Right lobe of liver (tissue), 6 donors: ENCODE measurements around the gene CRYGA. TPM values are rescaled to one million over a fixed set of nuclear protein-coding genes. Genes with fewer than 3 reads are reported as not detected.
A peak's percentile ranks its signal among the peaks of the same experiment; 100 is the strongest.

Experiments used
- ATAC-seq, 4 donors: fragments of 200-7000 bp; cut with Tn5 transposase; one replicate each; pipeline ENCODE4 v1.9.1; 2020; ENCODE audit warnings: mild to moderate bottlenecking in 4 of 4, moderate library complexity in 4 of 4
- DNase-seq, 3 donors: peaks; one replicate each; pipeline ENCODE4 v3.0.0-alpha.2; 2020
- H3K27ac ChIP-seq, 3 donors: fragments of 200-600 bp; one replicate each; pipeline ENCODE4 v1.8.0; 2022
- H3K27me3 ChIP-seq, 2 donors: fragments of 200-600 bp; one replicate each; pipeline ENCODE4 v1.8.0; 2022
- H3K36me3 ChIP-seq, 4 donors: fragments of 200-600 bp; sonication (generic) in 1 of 4; one replicate each; pipeline versions ENCODE4 v1.5.1 to v1.8.0; 2017 to 2022; ENCODE audit warnings: control low read depth in 1 of 4
- H3K4me1 ChIP-seq, 4 donors: fragments of 200-600 bp; sonication (generic) in 1 of 4; one replicate each; pipeline versions ENCODE4 v1.5.1 to v1.8.0; 2017 to 2022; ENCODE audit warnings: control low read depth in 1 of 4
- H3K4me3 ChIP-seq, 3 donors: fragments of 200-600 bp; one replicate each; pipeline ENCODE4 v1.8.0; 2022
- H3K9me3 ChIP-seq, 4 donors: fragments of 200-600 bp; sonication (generic) in 1 of 4; one replicate each; pipeline versions ENCODE4 v1.5.1 to v1.8.0; 2017 to 2022; ENCODE audit warnings: control low read depth in 1 of 4
- CTCF ChIP-seq, 4 donors: fragments of 200-600 bp in 3 of 4; fragments of 450-650 bp in 1 of 4; IDR thresholded peaks; one replicate each; pipeline versions ENCODE4 v1.5.1 to v1.8.0; 2016 to 2022; ENCODE audit warnings: antibody characterized with exemption in 4 of 4, mild to moderate bottlenecking in 2 of 4
- POLR2A ChIP-seq: fragments of 450-650 bp; IDR thresholded peaks from one replicate; pipeline ENCODE4 v1.6.1; 2017; ENCODE audit warnings: antibody characterized with exemption, mild to moderate bottlenecking
- WGBS: methylation state at CpG from one replicate; pipeline ENCODE4 v1.1.6; 2018; ENCODE audit warnings: low coverage, low lambda C conversion rate; ENCODE audit not compliant: insufficient coverage; ENCODE audit errors: missing lambda C conversion rate; 5-methylcytosine and 5-hydroxymethylcytosine counted together
- intact Hi-C, 2 donors: fragments of 100-400 bp; cut with DNase I; formaldehyde crosslinking; loops; one replicate each; pipeline versions ENCODE4 v1.11.2 to v1.14.1; 2022
- total RNA-seq, 6 experiments: library from RNA; depleted of rRNA in 2 of 6; stranded (reverse); fragments of >200 nt in 2 of 6; fragmentation: NEBNext Ultra II Directional in 3 of 6; extraction: Animal tissue kit (Norgen Biotek cat#: 25700) in 3 of 6; gene quantifications; one replicate each; pipeline versions ENCODE4 v1.1.0 to v1.2.4, GENCODE V29; 2016 to 2023
- donor health status: DM: no; HTN: yes; CAD: no.
- donor health status: DM: no; HTN: no; CAD: no.
- donor health status: DM: no; HTN: no; CAD: no.
- donor health status: DM: no; HTN: yes; CAD: no.
- donor health status: DM: no; HTN: yes; CAD: no.

The CRYGA gene
- total RNA-seq, 6 experiments from 2014 or later, result not detected

- 13% methylated on average over 16 of the region's 21 CpGs for WGBS
- no peaks in the 10 kb centered on the region for H3K27me3 ChIP-seq
- intact Hi-C loops, result loop anchor here in 1 of 2 donors (10.0 kb wide), 1 partner anchor 80 kb away; the partner anchor contains the start of gene IDH1
- peaks cover 0 to 10% (median 0%) of the 10 kb centered on the region in 4 donors for H3K4me1 ChIP-seq
- no peak overlapping the region for H3K27ac ChIP-seq
- ATAC-seq, result peak; percentile 99 to 100 (median 100)
- no peaks in the 10 kb centered on the region for H3K9me3 ChIP-seq
- no peaks in the 10 kb centered on the region for H3K36me3 ChIP-seq
- TF ChIP-seq CTCF (IDR thresholded peaks at IDR 0.05) (peak; percentile 91 to 94 (median 93)), POLR2A (no peak)
- peak; percentile 67 to 84 (median 74) for DNase-seq
- no peak overlapping the region for H3K4me3 ChIP-seq
Measured at GRCh38 chr2:208175069-208175839, 11.9 kb upstream of the CRYGA start.

- Histone ChIP-seq H3K4me1 (peaks cover 0 to 10% (median 0%) of the 10 kb centered on the region in 4 donors), H3K27me3 (no peaks in the 10 kb centered on the region), H3K36me3 (no peaks in the 10 kb centered on the region), H3K9me3 (no peaks in the 10 kb centered on the region), H3K4me3 (no peak overlapping the region), H3K27ac (no peak overlapping the region)
- DNase-seq (no peak), ATAC-seq (no peak)
- no peak for TF ChIP-seq CTCF (IDR thresholded peaks at IDR 0.05)
- no peak for TF ChIP-seq POLR2A
- WGBS, result 79% methylated on average over 9 of the region's 9 CpGs
- intact Hi-C loops, result loop anchor here in 1 of 2 donors (10.0 kb wide), 1 partner anchor 81 kb away; the partner anchor contains the start of gene IDH1
Measured at GRCh38 chr2:208174144-208174543, 10.8 kb upstream of the CRYGA start.

- Histone ChIP-seq H3K4me1 (peaks cover 0 to 10% (median 0%) of the 10 kb centered on the region in 4 donors), H3K36me3 (no peaks in the 10 kb centered on the region), H3K9me3 (no peaks in the 10 kb centered on the region), H3K27me3 (no peaks in the 10 kb centered on the region), H3K27ac (no peak overlapping the region), H3K4me3 (no peak overlapping the region)
- DNase-seq (no peak), ATAC-seq (peak; percentile 16 to 34 (median 26))
- 12% methylated on average over 3 of the region's 4 CpGs for WGBS
- TF ChIP-seq POLR2A, result no peak
- no peak for TF ChIP-seq CTCF (IDR thresholded peaks at IDR 0.05)
- intact Hi-C loops, result loop anchor here in 1 of 2 donors (10.0 kb wide), 1 partner anchor 83 kb away; the partner anchor contains the start of gene IDH1
Measured at GRCh38 chr2:208172125-208172524, 8.7 kb upstream of the CRYGA start.

GRCh38 chr2:208164951-208165755, 1.8 kb upstream of the CRYGA start:
- Histone ChIP-seq H3K4me3 (no peak overlapping the region), H3K27me3 (no peaks in the 10 kb centered on the region), H3K4me1 (no peaks in the 10 kb centered on the region), H3K36me3 (no peaks in the 10 kb centered on the region), H3K9me3 (no peaks in the 10 kb centered on the region), H3K27ac (no peak overlapping the region)
- intact Hi-C loops, result no loop called here
- no peak for TF ChIP-seq POLR2A
- TF ChIP-seq CTCF (IDR thresholded peaks at IDR 0.05), result no peak
- no peak for DNase-seq
- no peak for ATAC-seq
- 79% methylated on average over 2 of the region's 2 CpGs for WGBS
